Measurements from ENCODE around the gene P3H2. TPM values are rescaled to one million over a fixed set of nuclear protein-coding genes. Genes with fewer than 3 reads are reported as not detected.
"Not testable (repeated sequence)": the region's sequence is repeated elsewhere in the genome, so short reads cannot be mapped to it uniquely, and the experiment has no call there.

The P3H2 gene
- total RNA-seq, 1 experiment from 2014 or later = 19.6 TPM

DNA sequence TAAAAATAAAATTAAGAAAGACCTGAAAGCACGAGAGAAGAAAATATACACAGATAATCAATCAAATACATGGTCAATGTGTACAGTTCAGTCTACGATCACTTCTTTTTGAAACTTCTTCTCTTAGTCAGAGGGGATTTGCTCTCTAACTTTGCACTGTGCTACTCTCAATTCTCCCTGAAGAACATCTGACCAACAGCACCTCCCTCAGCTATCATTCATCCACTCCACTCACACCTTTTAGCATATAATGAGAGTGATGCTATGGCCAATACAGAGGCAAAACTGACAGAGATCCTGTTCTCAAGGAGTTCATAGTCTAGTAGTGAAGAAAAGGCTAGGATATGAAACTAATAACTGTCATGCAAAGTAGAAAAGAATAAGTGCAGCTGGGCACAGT, 45.9 kb downstream of the P3H2 start:
- ChIA-PET CTCF (no interaction called here), POLR2A (ENCODE audit: low non-redundant PET) (no interaction called here)
- TF ChIP-seq, protein P1, sequence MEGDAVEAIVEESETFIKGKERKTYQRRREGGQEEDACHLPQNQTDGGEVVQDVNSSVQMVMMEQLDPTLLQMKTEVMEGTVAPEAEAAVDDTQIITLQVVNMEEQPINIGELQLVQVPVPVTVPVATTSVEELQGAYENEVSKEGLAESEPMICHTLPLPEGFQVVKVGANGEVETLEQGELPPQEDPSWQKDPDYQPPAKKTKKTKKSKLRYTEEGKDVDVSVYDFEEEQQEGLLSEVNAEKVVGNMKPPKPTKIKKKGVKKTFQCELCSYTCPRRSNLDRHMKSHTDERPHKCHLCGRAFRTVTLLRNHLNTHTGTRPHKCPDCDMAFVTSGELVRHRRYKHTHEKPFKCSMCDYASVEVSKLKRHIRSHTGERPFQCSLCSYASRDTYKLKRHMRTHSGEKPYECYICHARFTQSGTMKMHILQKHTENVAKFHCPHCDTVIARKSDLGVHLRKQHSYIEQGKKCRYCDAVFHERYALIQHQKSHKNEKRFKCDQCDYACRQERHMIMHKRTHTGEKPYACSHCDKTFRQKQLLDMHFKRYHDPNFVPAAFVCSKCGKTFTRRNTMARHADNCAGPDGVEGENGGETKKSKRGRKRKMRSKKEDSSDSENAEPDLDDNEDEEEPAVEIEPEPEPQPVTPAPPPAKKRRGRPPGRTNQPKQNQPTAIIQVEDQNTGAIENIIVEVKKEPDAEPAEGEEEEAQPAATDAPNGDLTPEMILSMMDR (conservative IDR thresholded peaks at IDR 0.05; ENCODE audit: low read depth, low read length) = no peak
- TF ChIP-seq EZH2 (IDR thresholded peaks at IDR 0.05; ENCODE audit: borderline replicate concordance, low read depth, low read length, poor library complexity, severe bottlenecking) = no peak
- Histone ChIP-seq H3K9me3 (ENCODE audit: low read depth, low read length, poor library complexity, severe bottlenecking) (no peaks in the 10 kb centered on the region), H3K4me1 (ENCODE audit: insufficient read depth, low read length, poor library complexity, severe bottlenecking) (peaks cover 25% of the 10 kb centered on the region), H3K27ac (ENCODE audit: low read depth, low read length, poor library complexity, severe bottlenecking) (no peak overlapping the region), H3K36me3 (ENCODE audit: insufficient read depth, low read length, poor library complexity, severe bottlenecking) (no peaks in the 10 kb centered on the region), H3K27me3 (replicated peaks; ENCODE audit: insufficient read depth, low read depth, low read length, poor library complexity) (no peaks in the 10 kb centered on the region), H3K4me3 (ENCODE audit: low read depth, low read length, poor library complexity, severe bottlenecking) (no peak overlapping the region)
- intact Hi-C loops (cut with micrococcal nuclease; ENCODE audit: unreplicated experiment) = no loop called here
- no TSS peak for BruUV-seq (replicated peaks)
- no peak for DNase-seq (ENCODE audit: low spot score)

DNA sequence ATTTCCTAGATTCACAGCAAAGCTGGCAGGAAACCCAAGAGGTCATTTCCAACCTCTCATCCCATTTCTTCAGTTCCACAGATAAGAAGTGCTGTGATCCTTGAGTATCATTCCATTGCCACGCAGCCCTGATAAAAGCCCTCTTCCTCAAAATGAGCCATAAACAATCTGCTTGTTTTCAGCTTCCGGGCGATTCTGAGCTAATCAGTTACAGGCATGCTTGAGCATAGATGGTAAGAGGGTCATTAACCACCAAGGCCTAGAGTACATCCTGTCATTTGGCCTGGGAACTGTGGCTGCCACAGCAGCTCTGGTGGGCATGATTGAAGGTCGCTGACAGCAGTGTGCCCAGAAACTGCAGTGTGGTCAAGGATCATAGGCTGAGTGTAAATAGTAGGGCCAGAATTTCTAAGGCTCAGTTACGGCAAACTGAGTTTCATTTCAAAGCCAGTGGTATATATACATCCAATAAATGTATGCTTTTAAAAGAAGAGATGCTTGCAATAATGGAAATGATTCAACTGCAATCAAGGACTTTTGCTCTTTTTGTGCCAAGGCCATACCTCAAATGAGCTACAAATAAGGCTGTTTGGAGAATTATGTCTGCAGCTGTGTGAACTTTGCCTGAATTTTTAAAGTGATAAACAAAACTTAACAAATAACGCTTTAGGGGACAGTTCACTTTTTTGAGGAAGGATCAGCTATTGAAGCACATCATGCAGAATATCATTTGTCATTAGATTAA, 47.3 kb downstream of the P3H2 start:
- Histone ChIP-seq H3K9me3 (ENCODE audit: low read depth, low read length, poor library complexity, severe bottlenecking) (no peaks in the 10 kb centered on the region), H3K27ac (ENCODE audit: low read depth, low read length, poor library complexity, severe bottlenecking) (no peak overlapping the region), H3K4me3 (ENCODE audit: low read depth, low read length, poor library complexity, severe bottlenecking) (no peak overlapping the region), H3K27me3 (replicated peaks; ENCODE audit: insufficient read depth, low read depth, low read length, poor library complexity) (no peaks in the 10 kb centered on the region), H3K4me1 (ENCODE audit: insufficient read depth, low read length, poor library complexity, severe bottlenecking) (peaks cover 25% of the 10 kb centered on the region), H3K36me3 (ENCODE audit: insufficient read depth, low read length, poor library complexity, severe bottlenecking) (no peaks in the 10 kb centered on the region)
- CTCF ChIA-PET = no interaction called here
- BruUV-seq (replicated peaks) = no TSS peak
- intact Hi-C loops (cut with micrococcal nuclease; ENCODE audit: unreplicated experiment) = no loop called here
- TF ChIP-seq, protein P1 (conservative IDR thresholded peaks at IDR 0.05; ENCODE audit: low read depth, low read length) = no peak
- TF ChIP-seq EZH2 (IDR thresholded peaks at IDR 0.05; ENCODE audit: borderline replicate concordance, low read depth, low read length, poor library complexity, severe bottlenecking) = no peak
- no peak for DNase-seq (ENCODE audit: low spot score)
- POLR2A ChIA-PET (ENCODE audit: low non-redundant PET) = no interaction called here

DNA sequence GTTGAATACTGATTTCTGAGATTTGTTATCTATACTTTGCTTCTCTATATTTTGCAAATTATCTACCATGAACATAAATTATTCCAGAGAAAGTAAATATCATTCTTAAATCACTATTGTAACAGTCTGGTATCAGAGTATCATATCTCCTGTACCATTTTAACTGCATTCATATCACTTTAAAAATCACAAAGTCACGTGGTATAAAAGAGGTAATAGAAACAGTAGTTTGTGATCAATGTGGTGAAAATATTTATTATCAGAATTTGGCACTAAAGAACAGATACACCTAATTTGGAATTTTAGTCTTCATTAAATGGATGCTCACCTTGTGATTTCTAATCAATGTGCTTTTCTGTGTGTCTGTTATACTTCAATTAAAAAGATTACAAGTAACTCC, 47.8 kb downstream of the P3H2 start:
- intact Hi-C loops (cut with micrococcal nuclease; ENCODE audit: unreplicated experiment) = no loop called here
- Histone ChIP-seq H3K27me3 (replicated peaks; ENCODE audit: insufficient read depth, low read depth, low read length, poor library complexity) (no peaks in the 10 kb centered on the region), H3K27ac (ENCODE audit: low read depth, low read length, poor library complexity, severe bottlenecking) (no peak overlapping the region), H3K36me3 (ENCODE audit: insufficient read depth, low read length, poor library complexity, severe bottlenecking) (no peaks in the 10 kb centered on the region), H3K9me3 (ENCODE audit: low read depth, low read length, poor library complexity, severe bottlenecking) (no peaks in the 10 kb centered on the region), H3K4me1 (ENCODE audit: insufficient read depth, low read length, poor library complexity, severe bottlenecking) (peaks cover 25% of the 10 kb centered on the region), H3K4me3 (ENCODE audit: low read depth, low read length, poor library complexity, severe bottlenecking) (no peak overlapping the region)
- ChIA-PET POLR2A (ENCODE audit: low non-redundant PET) (no interaction called here), CTCF (no interaction called here)
- no peak for TF ChIP-seq EZH2 (IDR thresholded peaks at IDR 0.05; ENCODE audit: borderline replicate concordance, low read depth, low read length, poor library complexity, severe bottlenecking)
- TF ChIP-seq, protein P1 (conservative IDR thresholded peaks at IDR 0.05; ENCODE audit: low read depth, low read length) = no peak
- BruUV-seq (replicated peaks) = no TSS peak
- no peak for DNase-seq (ENCODE audit: low spot score)

DNA sequence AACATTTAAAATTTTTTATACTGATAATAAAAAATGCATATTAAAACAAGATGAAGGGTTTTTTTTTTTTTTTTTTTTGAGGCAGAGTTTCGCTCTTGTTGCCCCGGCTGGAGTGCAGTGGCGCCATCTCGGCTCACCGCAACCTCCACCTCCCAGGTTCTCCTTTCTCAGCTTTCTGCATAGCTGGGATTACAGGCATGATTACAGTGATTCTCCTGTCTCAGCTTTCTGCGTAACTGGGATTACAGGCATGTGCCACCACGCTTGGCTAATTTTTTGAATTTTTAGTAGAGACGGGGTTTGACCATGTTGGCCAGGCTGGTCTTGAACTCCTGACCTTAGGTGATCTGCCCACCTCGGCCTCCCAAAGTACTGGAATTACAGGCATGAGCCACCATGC, 48.8 kb downstream of the P3H2 start:
- H3K36me3 ChIP-seq (ENCODE audit: insufficient read depth, low read length, poor library complexity, severe bottlenecking); H3K4me3 ChIP-seq (ENCODE audit: low read depth, low read length, poor library complexity, severe bottlenecking); H3K27me3 ChIP-seq (replicated peaks; ENCODE audit: insufficient read depth, low read depth, low read length, poor library complexity); intact Hi-C loops (cut with micrococcal nuclease; ENCODE audit: unreplicated experiment); H3K27ac ChIP-seq (ENCODE audit: low read depth, low read length, poor library complexity, severe bottlenecking); H3K9me3 ChIP-seq (ENCODE audit: low read depth, low read length, poor library complexity, severe bottlenecking); CTCF ChIA-PET; BruUV-seq (replicated peaks); POLR2A ChIA-PET (ENCODE audit: low non-redundant PET); DNase-seq (ENCODE audit: low spot score): not testable (repeated sequence)
- peaks cover 16% of the 10 kb centered on the region for H3K4me1 ChIP-seq (ENCODE audit: insufficient read depth, low read length, poor library complexity, severe bottlenecking)

Measured in A673 (cell line).